ENCODE data around the gene RORB.

The RORB gene

GRCh38 chr9:74533253-74533652 is 36.1 kb downstream of the RORB start:
- no peaks in the 10 kb centered on the region for H3K9me3 Mint-ChIP-seq
- no peaks in the 10 kb centered on the region for H3K36me3 Mint-ChIP-seq (ENCODE audit: low read depth)
- H3K27me3 Mint-ChIP-seq = no peaks in the 10 kb centered on the region
- H3K27ac Mint-ChIP-seq = no peak overlapping the region
- DNase-seq = no peak
- no peaks in the 10 kb centered on the region for H3K4me1 Mint-ChIP-seq (ENCODE audit: low read depth)
- H3K4me3 Mint-ChIP-seq = no peak overlapping the region

GRCh38 chr9:74534841-74535240 is 37.7 kb downstream of the RORB start:
- Mint-ChIP-seq H3K27ac (no peak overlapping the region), H3K36me3 (ENCODE audit: low read depth) (no peaks in the 10 kb centered on the region), H3K9me3 (no peaks in the 10 kb centered on the region), H3K4me3 (no peak overlapping the region), H3K4me1 (ENCODE audit: low read depth) (no peaks in the 10 kb centered on the region), H3K27me3 (no peaks in the 10 kb centered on the region)
- no peak for DNase-seq

- Mint-ChIP-seq H3K9me3 (no peaks in the 10 kb centered on the region), H3K4me3 (no peak overlapping the region), H3K27me3 (no peaks in the 10 kb centered on the region), H3K4me1 (ENCODE audit: low read depth) (no peaks in the 10 kb centered on the region), H3K36me3 (ENCODE audit: low read depth) (no peaks in the 10 kb centered on the region), H3K27ac (no peak overlapping the region)
- no peak for DNase-seq
Observed at GRCh38 chr9:74543145-74543544, 46.0 kb downstream of the RORB start.

- no peak for DNase-seq
- Mint-ChIP-seq H3K9me3 (no peaks in the 10 kb centered on the region), H3K4me1 (ENCODE audit: low read depth) (peaks cover 1% of the 10 kb centered on the region), H3K27me3 (no peaks in the 10 kb centered on the region), H3K4me3 (no peak overlapping the region), H3K27ac (no peak overlapping the region), H3K36me3 (ENCODE audit: low read depth) (no peaks in the 10 kb centered on the region)
Observed at GRCh38 chr9:74551266-74551665, 54.1 kb downstream of the RORB start.

- no peak overlapping the region for H3K27ac Mint-ChIP-seq
- H3K27me3 Mint-ChIP-seq = no peaks in the 10 kb centered on the region
- peaks cover 10% of the 10 kb centered on the region for H3K4me1 Mint-ChIP-seq (ENCODE audit: low read depth)
- H3K4me3 Mint-ChIP-seq = no peak overlapping the region
- H3K9me3 Mint-ChIP-seq = no peaks in the 10 kb centered on the region
- DNase-seq = no peak
- no peaks in the 10 kb centered on the region for H3K36me3 Mint-ChIP-seq (ENCODE audit: low read depth)
Observed at GRCh38 chr9:74554751-74555419, 57.8 kb downstream of the RORB start.

GRCh38 chr9:74555565-74555964 is 58.4 kb downstream of the RORB start:
- Mint-ChIP-seq H3K9me3 (no peaks in the 10 kb centered on the region), H3K27me3 (no peaks in the 10 kb centered on the region)

GRCh38 chr9:74556685-74557084 is 59.5 kb downstream of the RORB start:
- Mint-ChIP-seq H3K9me3 (no peaks in the 10 kb centered on the region), H3K4me3 (no peak overlapping the region), H3K27ac (no peak overlapping the region), H3K4me1 (ENCODE audit: low read depth) (peaks cover 10% of the 10 kb centered on the region), H3K27me3 (no peaks in the 10 kb centered on the region), H3K36me3 (ENCODE audit: low read depth) (no peaks in the 10 kb centered on the region)
- DNase-seq = no peak

More at GRCh38 chr9:74555565-74555964, 58.4 kb downstream of the RORB start:
- Mint-ChIP-seq H3K36me3 (ENCODE audit: low read depth) (no peaks in the 10 kb centered on the region), H3K4me1 (ENCODE audit: low read depth) (peaks cover 10% of the 10 kb centered on the region), H3K4me3 (no peak overlapping the region), H3K27ac (no peak overlapping the region)
- DNase-seq = no peak

GRCh38 chr9:74557571-74557970 is 60.4 kb downstream of the RORB start:
- H3K4me3 Mint-ChIP-seq = no peak overlapping the region
- DNase-seq = no peak
- H3K4me1 Mint-ChIP-seq (ENCODE audit: low read depth) = peaks cover 10% of the 10 kb centered on the region
- no peak overlapping the region for H3K27ac Mint-ChIP-seq
- no peaks in the 10 kb centered on the region for H3K9me3 Mint-ChIP-seq
- no peaks in the 10 kb centered on the region for H3K36me3 Mint-ChIP-seq (ENCODE audit: low read depth)
- H3K27me3 Mint-ChIP-seq = no peaks in the 10 kb centered on the region

- Mint-ChIP-seq H3K27me3 (no peaks in the 10 kb centered on the region), H3K4me3 (no peak overlapping the region), H3K9me3 (no peaks in the 10 kb centered on the region), H3K4me1 (ENCODE audit: low read depth) (no peaks in the 10 kb centered on the region), H3K27ac (no peak overlapping the region), H3K36me3 (ENCODE audit: low read depth) (no peaks in the 10 kb centered on the region)
- DNase-seq = no peak
Observed at GRCh38 chr9:74562611-74563010, 65.5 kb downstream of the RORB start.

GRCh38 chr9:74570879-74571512 is 73.9 kb downstream of the RORB start:
- Mint-ChIP-seq H3K4me3 (no peak overlapping the region), H3K27ac (no peak overlapping the region), H3K27me3 (no peaks in the 10 kb centered on the region), H3K9me3 (no peaks in the 10 kb centered on the region), H3K4me1 (ENCODE audit: low read depth) (no peaks in the 10 kb centered on the region), H3K36me3 (ENCODE audit: low read depth) (no peaks in the 10 kb centered on the region)
- no peak for DNase-seq

- no peaks in the 10 kb centered on the region for H3K4me1 Mint-ChIP-seq (ENCODE audit: low read depth)
Observed at GRCh38 chr9:74573640-74574191, 76.6 kb downstream of the RORB start.

GRCh38 chr9:74576176-74576575 is 79.0 kb downstream of the RORB start:
- DNase-seq = no peak
- Mint-ChIP-seq H3K27ac (no peak overlapping the region), H3K27me3 (no peaks in the 10 kb centered on the region), H3K4me1 (ENCODE audit: low read depth) (no peaks in the 10 kb centered on the region), H3K4me3 (no peak overlapping the region), H3K9me3 (no peaks in the 10 kb centered on the region), H3K36me3 (ENCODE audit: low read depth) (no peaks in the 10 kb centered on the region)

More at GRCh38 chr9:74573640-74574191, 76.6 kb downstream of the RORB start:
- Mint-ChIP-seq H3K4me3 (no peak overlapping the region), H3K27me3 (no peaks in the 10 kb centered on the region), H3K9me3 (no peaks in the 10 kb centered on the region), H3K27ac (no peak overlapping the region), H3K36me3 (ENCODE audit: low read depth) (no peaks in the 10 kb centered on the region)
- DNase-seq = no peak

- no peak for DNase-seq
- Mint-ChIP-seq H3K27me3 (no peaks in the 10 kb centered on the region), H3K9me3 (no peaks in the 10 kb centered on the region), H3K36me3 (ENCODE audit: low read depth) (no peaks in the 10 kb centered on the region), H3K27ac (no peak overlapping the region), H3K4me3 (no peak overlapping the region), H3K4me1 (ENCODE audit: low read depth) (no peaks in the 10 kb centered on the region)
Observed at GRCh38 chr9:74577956-74578355, 80.8 kb downstream of the RORB start.

GRCh38 chr9:74589576-74589975 is 92.4 kb downstream of the RORB start:
- H3K4me3 Mint-ChIP-seq = no peak overlapping the region
- H3K36me3 Mint-ChIP-seq (ENCODE audit: low read depth) = no peaks in the 10 kb centered on the region
- H3K27me3 Mint-ChIP-seq = peaks cover 4% of the 10 kb centered on the region
- no peak overlapping the region for H3K27ac Mint-ChIP-seq
- no peaks in the 10 kb centered on the region for H3K9me3 Mint-ChIP-seq
- no peak for DNase-seq
- no peaks in the 10 kb centered on the region for H3K4me1 Mint-ChIP-seq (ENCODE audit: low read depth)

GRCh38 chr9:74595286-74595685 is 98.2 kb downstream of the RORB start:
- no peak for DNase-seq
- Mint-ChIP-seq H3K9me3 (no peaks in the 10 kb centered on the region), H3K27ac (no peak overlapping the region), H3K4me1 (ENCODE audit: low read depth) (no peaks in the 10 kb centered on the region), H3K27me3 (peaks cover 6% of the 10 kb centered on the region), H3K4me3 (no peak overlapping the region), H3K36me3 (ENCODE audit: low read depth) (no peaks in the 10 kb centered on the region)
